Right lobe of liver (tissue), 4 donors: ENCODE data around the gene AGO3.
"Not testable (repeated sequence)": the region's sequence is repeated elsewhere in the genome, so short reads cannot be mapped to it uniquely, and the experiment has no call there.

ENCODE experiments used
- CTCF ChIP-seq, 4 donors: fragments of 200-600 bp in 3 of 4; fragments of 450-650 bp in 1 of 4; IDR thresholded peaks; one replicate each; pipeline versions ENCODE4 v1.5.1 to v1.8.0; 2016 to 2022; ENCODE audit warnings: antibody characterized with exemption in 4 of 4, mild to moderate bottlenecking in 2 of 4
- POLR2A ChIP-seq: fragments of 450-650 bp; IDR thresholded peaks from one replicate; pipeline ENCODE4 v1.6.1; 2017; ENCODE audit warnings: antibody characterized with exemption, mild to moderate bottlenecking
- donor health status: DM: no; HTN: no; CAD: no.
- donor health status: DM: no; HTN: no; CAD: no.
- donor health status: DM: no; HTN: yes; CAD: no.

GRCh38 chr1:35972631-35973030 is 41.7 kb downstream of the AGO3 start:
- TF ChIP-seq CTCF (IDR thresholded peaks at IDR 0.05); POLR2A: not testable (repeated sequence)
